ENCODE measurements around the gene YY1AP1. TPM values are rescaled to one million over a fixed set of nuclear protein-coding genes. Genes with fewer than 3 reads are reported as not detected.

The YY1AP1 gene
- total RNA-seq, 1 experiment from 2014 or later: 40.3 TPM

DNA sequence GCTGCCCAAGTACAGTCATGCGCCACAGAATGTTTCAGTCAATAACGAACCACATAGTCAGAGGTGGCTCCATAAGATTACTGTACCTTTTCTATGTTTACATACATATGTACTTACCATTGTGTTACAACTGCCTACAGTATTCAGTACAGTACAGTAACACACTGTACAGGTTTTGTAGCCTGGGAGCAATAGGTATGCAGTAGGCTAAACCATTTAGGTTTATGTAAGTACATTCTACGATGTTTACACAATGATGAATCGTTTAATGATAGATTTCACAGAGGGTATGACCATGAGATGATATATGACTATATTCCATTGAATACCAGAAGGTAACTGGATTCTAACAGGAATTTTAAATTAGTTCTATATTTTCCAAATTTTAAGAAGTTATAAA lies 10.5 kb downstream of the YY1AP1 start:
- ChIA-PET RAD21 (ENCODE audit: low non-redundant PET in 1 of 2, low total read pairs in 2 of 2, uncharacterized antibody in 2 of 2, unreplicated experiment in 2 of 2) (no interaction called here), POLR2A (no interaction called here), CTCF (no interaction called here)
- no peak overlapping the region for H3K4me3 ChIP-seq (replicated peaks in 1 of 2; ENCODE audit: low read depth in 1 of 2, low read length in 2 of 2)
- ATAC-seq (no peak), DNase-seq (ENCODE audit: low read depth, low spot score) (no peak)
- no peaks in the 10 kb centered on the region for H3K9me3 ChIP-seq (ENCODE audit: control insufficient read depth in 1 of 2, insufficient read depth in 1 of 2, low read depth in 1 of 2, low read length in 2 of 2)
- BruUV-seq (replicated peaks): no TSS peak
- H3K36me3 ChIP-seq (ENCODE audit: control insufficient read depth in 1 of 2, insufficient read depth in 2 of 2, low read length in 2 of 2): peaks cover 23 to 35% of the 10 kb centered on the region in 2 experiments
- intact Hi-C loops (cut with micrococcal nuclease): no loop called here
- H4K20me1 ChIP-seq (ENCODE audit: insufficient read depth): no peaks in the 10 kb centered on the region
- no peak overlapping the region for H3K4me2 ChIP-seq (ENCODE audit: low read length)
- H3K9me2 ChIP-seq (ENCODE audit: insufficient read depth): no peaks in the 10 kb centered on the region
- H2AFZ ChIP-seq (ENCODE audit: low read depth, low read length, poor library complexity, severe bottlenecking): no peak overlapping the region
- no peak overlapping the region for H3K9ac ChIP-seq (ENCODE audit: low read length)
- H3K4me1 ChIP-seq (ENCODE audit: control insufficient read depth in 1 of 2, insufficient read depth in 2 of 2, low read length in 2 of 2): no peaks in the 10 kb centered on the region
- TF ChIP-seq YY1 (IDR thresholded peaks at IDR 0.05; ENCODE audit: extremely low read depth, insufficient replicate concordance, low read depth, low read length) (no peak), RAD21 (IDR thresholded peaks at IDR 0.05; ENCODE audit: low read depth) (no peak)
- TF ChIP-seq, protein P1, sequence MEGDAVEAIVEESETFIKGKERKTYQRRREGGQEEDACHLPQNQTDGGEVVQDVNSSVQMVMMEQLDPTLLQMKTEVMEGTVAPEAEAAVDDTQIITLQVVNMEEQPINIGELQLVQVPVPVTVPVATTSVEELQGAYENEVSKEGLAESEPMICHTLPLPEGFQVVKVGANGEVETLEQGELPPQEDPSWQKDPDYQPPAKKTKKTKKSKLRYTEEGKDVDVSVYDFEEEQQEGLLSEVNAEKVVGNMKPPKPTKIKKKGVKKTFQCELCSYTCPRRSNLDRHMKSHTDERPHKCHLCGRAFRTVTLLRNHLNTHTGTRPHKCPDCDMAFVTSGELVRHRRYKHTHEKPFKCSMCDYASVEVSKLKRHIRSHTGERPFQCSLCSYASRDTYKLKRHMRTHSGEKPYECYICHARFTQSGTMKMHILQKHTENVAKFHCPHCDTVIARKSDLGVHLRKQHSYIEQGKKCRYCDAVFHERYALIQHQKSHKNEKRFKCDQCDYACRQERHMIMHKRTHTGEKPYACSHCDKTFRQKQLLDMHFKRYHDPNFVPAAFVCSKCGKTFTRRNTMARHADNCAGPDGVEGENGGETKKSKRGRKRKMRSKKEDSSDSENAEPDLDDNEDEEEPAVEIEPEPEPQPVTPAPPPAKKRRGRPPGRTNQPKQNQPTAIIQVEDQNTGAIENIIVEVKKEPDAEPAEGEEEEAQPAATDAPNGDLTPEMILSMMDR (IDR thresholded peaks at IDR 0.05 in 2 of 3, conservative IDR thresholded peaks at IDR 0.05 in 1 of 3; ENCODE audit: borderline replicate concordance in 1 of 3, insufficient read depth in 1 of 3, low read depth in 2 of 3, low read length in 2 of 3): no peak
- H3K79me2 ChIP-seq (ENCODE audit: insufficient read depth, low read length): peaks cover 50% of the 10 kb centered on the region
- no peak overlapping the region for H3K27ac ChIP-seq (ENCODE audit: low read depth, low read length)
- H3K27me3 ChIP-seq (ENCODE audit: insufficient read depth, low read length): no peaks in the 10 kb centered on the region

DNA sequence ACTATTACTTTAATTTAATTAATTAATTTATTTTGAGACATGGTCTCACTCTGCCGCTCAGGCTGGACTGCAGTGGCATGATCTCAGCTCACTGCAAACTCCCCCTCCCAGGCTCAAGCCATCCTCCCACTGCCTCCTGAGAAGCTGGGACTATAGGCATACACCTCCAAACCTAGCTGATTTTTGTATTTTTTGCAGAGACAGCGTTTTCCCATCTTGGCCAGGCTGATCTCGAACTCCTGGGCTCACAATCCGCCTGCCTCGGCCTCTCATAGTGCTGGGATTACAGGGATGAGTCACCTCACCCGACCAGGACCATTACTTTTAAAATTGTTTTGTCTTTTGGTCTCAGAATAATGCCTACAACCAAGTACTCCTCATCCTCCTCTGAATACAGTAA lies 15.6 kb downstream of the YY1AP1 start:
- no peaks in the 10 kb centered on the region for H3K4me1 ChIP-seq (ENCODE audit: control insufficient read depth in 1 of 2, insufficient read depth in 2 of 2, low read length in 2 of 2)
- BruUV-seq (replicated peaks): no TSS peak

More for the DNA sequence above, 15.6 kb downstream of the YY1AP1 start:
- Histone ChIP-seq H3K79me2 (ENCODE audit: insufficient read depth, low read length) (peaks cover 9% of the 10 kb centered on the region; the same call in 1 of the 2 replicates), H2AFZ (ENCODE audit: low read depth, low read length, poor library complexity, severe bottlenecking) (no peak overlapping the region), H3K27me3 (ENCODE audit: insufficient read depth, low read length) (no peaks in the 10 kb centered on the region), H4K20me1 (ENCODE audit: insufficient read depth) (no peaks in the 10 kb centered on the region), H3K9me3 (ENCODE audit: control insufficient read depth in 1 of 2, insufficient read depth in 1 of 2, low read depth in 1 of 2, low read length in 2 of 2) (no peaks in the 10 kb centered on the region), H3K4me2 (ENCODE audit: low read length) (no peak overlapping the region), H3K4me3 (replicated peaks in 1 of 2; ENCODE audit: low read depth in 1 of 2, low read length in 2 of 2) (no peak overlapping the region), H3K9me2 (ENCODE audit: insufficient read depth) (no peaks in the 10 kb centered on the region), H3K36me3 (ENCODE audit: control insufficient read depth in 1 of 2, insufficient read depth in 2 of 2, low read length in 2 of 2) (peaks cover 40 to 65% of the 10 kb centered on the region in 2 experiments), H3K27ac (ENCODE audit: low read depth, low read length) (no peak overlapping the region), H3K9ac (ENCODE audit: low read length) (no peak overlapping the region)
- ChIA-PET CTCF (no interaction called here), POLR2A (no interaction called here), RAD21 (ENCODE audit: low non-redundant PET in 1 of 2, low total read pairs in 2 of 2, uncharacterized antibody in 2 of 2, unreplicated experiment in 2 of 2) (no interaction called here)
- intact Hi-C loops (cut with micrococcal nuclease): no loop called here
- DNase-seq (ENCODE audit: low read depth, low spot score) (no peak), ATAC-seq (no peak)
- TF ChIP-seq CEBPB (IDR thresholded peaks at IDR 0.05; ENCODE audit: low read depth) (no peak), POLR2AphosphoS5 (IDR thresholded peaks at IDR 0.05; ENCODE audit: low read depth, low read length) (no peak), SP1 (IDR thresholded peaks at IDR 0.05; ENCODE audit: low read depth) (no peak), SIN3A (IDR thresholded peaks at IDR 0.05; ENCODE audit: low read depth) (no peak), TCF7L2 (IDR thresholded peaks at IDR 0.05; ENCODE audit: borderline replicate concordance, extremely low read depth, insufficient read depth, insufficient read length) (no peak), EGR1 (IDR thresholded peaks at IDR 0.05; ENCODE audit: low read depth) (no peak), RAD21 (IDR thresholded peaks at IDR 0.05; ENCODE audit: low read depth) (no peak), CBX3 (IDR thresholded peaks at IDR 0.05; ENCODE audit: low read depth) (no peak), SRF (IDR thresholded peaks at IDR 0.05; ENCODE audit: low read depth) (no peak), ELF1 (IDR thresholded peaks at IDR 0.05; ENCODE audit: borderline replicate concordance, low read depth) (no peak), ZNF274 (IDR thresholded peaks at IDR 0.05; ENCODE audit: low read depth, low read length) (no peak)
- TF ChIP-seq, protein P2, sequence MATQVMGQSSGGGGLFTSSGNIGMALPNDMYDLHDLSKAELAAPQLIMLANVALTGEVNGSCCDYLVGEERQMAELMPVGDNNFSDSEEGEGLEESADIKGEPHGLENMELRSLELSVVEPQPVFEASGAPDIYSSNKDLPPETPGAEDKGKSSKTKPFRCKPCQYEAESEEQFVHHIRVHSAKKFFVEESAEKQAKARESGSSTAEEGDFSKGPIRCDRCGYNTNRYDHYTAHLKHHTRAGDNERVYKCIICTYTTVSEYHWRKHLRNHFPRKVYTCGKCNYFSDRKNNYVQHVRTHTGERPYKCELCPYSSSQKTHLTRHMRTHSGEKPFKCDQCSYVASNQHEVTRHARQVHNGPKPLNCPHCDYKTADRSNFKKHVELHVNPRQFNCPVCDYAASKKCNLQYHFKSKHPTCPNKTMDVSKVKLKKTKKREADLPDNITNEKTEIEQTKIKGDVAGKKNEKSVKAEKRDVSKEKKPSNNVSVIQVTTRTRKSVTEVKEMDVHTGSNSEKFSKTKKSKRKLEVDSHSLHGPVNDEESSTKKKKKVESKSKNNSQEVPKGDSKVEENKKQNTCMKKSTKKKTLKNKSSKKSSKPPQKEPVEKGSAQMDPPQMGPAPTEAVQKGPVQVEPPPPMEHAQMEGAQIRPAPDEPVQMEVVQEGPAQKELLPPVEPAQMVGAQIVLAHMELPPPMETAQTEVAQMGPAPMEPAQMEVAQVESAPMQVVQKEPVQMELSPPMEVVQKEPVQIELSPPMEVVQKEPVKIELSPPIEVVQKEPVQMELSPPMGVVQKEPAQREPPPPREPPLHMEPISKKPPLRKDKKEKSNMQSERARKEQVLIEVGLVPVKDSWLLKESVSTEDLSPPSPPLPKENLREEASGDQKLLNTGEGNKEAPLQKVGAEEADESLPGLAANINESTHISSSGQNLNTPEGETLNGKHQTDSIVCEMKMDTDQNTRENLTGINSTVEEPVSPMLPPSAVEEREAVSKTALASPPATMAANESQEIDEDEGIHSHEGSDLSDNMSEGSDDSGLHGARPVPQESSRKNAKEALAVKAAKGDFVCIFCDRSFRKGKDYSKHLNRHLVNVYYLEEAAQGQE (IDR thresholded peaks at IDR 0.05; ENCODE audit: low read depth): no peak
- TF ChIP-seq, protein P3, sequence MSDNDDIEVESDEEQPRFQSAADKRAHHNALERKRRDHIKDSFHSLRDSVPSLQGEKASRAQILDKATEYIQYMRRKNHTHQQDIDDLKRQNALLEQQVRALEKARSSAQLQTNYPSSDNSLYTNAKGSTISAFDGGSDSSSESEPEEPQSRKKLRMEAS (IDR thresholded peaks at IDR 0.05): no peak
- TF ChIP-seq, protein P4, sequence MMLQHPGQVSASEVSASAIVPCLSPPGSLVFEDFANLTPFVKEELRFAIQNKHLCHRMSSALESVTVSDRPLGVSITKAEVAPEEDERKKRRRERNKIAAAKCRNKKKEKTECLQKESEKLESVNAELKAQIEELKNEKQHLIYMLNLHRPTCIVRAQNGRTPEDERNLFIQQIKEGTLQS (IDR thresholded peaks at IDR 0.05): no peak
